GM19035 (cell line): ENCODE measurements around the gene GRIN3B.
"Not testable (repeated sequence)": the region's sequence is repeated elsewhere in the genome, so short reads cannot be mapped to it uniquely, and the experiment has no call there.

Experiments
- ATAC-seq: cut with Tn5 transposase; IDR thresholded peaks from one replicate; pipeline ENCODE4 v1.9.1; 2021; ENCODE audit not compliant: unreplicated experiment

GRIN3B gene, protein sequence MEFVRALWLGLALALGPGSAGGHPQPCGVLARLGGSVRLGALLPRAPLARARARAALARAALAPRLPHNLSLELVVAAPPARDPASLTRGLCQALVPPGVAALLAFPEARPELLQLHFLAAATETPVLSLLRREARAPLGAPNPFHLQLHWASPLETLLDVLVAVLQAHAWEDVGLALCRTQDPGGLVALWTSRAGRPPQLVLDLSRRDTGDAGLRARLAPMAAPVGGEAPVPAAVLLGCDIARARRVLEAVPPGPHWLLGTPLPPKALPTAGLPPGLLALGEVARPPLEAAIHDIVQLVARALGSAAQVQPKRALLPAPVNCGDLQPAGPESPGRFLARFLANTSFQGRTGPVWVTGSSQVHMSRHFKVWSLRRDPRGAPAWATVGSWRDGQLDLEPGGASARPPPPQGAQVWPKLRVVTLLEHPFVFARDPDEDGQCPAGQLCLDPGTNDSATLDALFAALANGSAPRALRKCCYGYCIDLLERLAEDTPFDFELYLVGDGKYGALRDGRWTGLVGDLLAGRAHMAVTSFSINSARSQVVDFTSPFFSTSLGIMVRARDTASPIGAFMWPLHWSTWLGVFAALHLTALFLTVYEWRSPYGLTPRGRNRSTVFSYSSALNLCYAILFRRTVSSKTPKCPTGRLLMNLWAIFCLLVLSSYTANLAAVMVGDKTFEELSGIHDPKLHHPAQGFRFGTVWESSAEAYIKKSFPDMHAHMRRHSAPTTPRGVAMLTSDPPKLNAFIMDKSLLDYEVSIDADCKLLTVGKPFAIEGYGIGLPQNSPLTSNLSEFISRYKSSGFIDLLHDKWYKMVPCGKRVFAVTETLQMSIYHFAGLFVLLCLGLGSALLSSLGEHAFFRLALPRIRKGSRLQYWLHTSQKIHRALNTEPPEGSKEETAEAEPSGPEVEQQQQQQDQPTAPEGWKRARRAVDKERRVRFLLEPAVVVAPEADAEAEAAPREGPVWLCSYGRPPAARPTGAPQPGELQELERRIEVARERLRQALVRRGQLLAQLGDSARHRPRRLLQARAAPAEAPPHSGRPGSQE

DNA sequence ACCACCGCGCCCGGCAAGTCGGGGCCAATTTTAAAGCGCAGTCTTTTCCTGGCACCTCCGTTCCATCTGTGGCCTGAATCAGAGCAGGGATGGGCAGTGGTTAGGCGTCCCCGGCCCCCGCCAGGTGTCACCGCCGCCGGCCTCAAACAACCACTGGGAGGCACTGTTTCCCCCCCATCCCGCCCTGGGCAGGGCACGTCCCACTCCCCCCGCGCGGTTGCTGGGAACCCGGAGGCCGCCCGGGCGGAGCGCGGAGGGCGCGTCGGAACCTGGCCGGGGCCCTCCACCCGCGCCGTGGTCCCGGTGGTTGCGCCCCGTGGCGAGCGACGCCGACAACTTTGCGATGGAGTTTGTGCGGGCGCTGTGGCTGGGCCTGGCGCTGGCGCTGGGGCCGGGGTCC, at the start of gene GRIN3B:
Gene GRIN3B, plus strand, starts transcription at position 325 of the 400 bp plus-strand sequence. Its CDS starts 19 bp downstream, at position 344.
- no peak for ATAC-seq

DNA sequence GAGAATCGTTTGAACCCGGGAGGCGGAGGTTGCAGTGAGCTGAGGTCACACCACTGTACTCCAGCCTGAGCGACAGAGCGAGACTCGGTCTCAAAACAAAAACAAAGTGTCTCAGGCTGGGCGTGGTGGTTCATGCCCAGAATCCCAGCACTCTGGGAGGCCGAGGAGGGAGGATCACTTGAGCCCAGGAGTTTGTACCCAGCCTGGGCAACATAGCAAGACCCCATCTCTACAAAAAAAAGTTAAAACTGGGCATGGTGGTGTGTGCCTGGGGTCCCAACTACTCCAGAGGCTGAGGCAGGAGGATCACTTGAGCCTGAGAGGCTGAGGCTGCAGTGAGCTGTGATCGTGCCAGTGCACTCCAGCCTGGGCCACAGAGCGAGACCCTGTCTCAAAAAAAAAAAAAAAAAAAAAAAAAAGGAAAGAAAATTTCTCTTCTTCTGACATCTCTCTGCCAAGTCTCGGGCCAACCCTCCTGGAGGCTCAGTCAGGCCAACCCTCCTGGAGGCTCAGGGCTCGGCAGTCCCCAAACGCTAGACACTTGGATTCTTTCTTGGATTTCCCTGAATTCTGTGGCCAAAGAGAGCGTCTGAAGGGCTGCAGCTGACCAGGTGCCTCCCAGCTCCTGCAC, 48.1 kb upstream of the GRIN3B start:
- ATAC-seq: no peak

DNA sequence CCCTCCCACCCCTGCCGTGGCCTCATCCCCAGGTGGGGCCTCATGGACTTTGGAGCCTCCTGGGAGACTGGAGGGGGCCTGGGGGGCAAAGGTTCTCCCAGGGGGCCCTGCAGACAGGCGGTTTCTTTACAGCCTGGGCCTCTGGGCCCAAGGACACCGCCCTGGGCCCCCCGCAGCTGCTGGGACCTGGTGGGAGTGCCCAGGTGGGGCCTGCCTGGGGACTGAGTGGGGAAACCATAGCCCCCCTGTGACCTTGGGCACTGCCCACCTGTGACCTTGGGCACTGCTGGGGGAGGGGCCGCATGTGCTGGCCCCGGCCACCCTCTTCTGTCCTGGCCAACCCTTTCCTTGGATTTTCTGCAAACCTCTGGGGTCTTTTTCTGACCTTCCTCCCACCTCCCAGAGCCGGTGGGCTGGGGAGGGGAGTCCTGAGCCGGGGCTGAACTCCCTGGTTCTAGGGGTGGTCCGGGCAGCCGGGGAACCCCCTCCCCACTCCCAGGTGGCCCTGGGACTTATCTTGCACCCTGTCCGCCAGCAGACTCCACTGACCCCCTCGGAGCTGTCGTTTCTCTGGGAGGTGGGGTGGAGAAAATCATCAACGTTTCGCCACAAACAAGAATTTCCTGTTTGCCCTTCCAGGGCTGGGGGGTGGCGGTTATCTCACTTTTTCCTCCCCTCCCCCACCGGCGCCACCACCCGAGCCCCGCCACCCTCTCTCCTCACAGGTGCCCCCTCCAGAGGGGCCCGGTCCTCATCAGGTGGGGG, 47.4 kb upstream of the GRIN3B start:
- no peak for ATAC-seq

DNA sequence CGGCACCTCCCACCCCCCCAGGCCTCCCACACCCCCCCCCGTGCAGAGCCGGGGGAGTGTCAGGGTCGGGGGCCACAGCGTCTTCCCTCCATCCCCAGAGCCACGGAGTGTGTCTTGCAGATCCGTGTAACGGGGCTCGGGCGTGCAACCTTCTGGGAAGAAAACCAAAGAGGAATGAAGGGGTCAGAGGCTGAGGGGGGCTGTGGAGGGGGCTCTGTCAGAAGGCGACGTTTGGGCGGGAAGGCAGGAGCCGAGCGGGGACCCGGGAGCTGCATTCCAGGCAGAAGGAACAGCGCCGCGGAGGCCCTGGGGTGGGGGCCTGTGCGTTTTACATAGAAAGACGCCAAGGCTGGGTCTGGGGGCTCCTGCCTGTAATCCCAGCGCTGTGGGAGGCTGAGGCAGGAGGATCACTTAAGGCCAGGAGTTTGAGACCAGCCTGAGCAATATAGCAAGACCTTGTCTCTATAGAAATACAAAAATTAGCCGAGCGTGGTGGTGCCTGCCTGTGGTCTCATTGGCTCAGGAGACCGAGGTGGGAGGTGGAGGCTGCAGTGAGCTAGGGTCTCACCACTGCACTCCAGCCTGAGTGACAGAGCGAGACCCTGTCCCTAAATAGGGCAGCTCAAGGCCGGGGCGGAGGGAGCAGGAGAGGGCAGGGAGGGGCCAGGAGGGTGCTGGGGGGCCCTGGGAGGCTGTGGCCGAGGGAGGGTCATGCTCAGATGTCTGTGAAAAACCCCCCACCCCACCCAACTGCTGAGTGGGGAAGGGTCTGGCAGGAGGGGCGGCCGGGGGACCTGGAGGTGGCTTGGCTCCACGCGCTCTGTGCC, 46.6 kb upstream of the GRIN3B start:
- ATAC-seq: no peak

DNA sequence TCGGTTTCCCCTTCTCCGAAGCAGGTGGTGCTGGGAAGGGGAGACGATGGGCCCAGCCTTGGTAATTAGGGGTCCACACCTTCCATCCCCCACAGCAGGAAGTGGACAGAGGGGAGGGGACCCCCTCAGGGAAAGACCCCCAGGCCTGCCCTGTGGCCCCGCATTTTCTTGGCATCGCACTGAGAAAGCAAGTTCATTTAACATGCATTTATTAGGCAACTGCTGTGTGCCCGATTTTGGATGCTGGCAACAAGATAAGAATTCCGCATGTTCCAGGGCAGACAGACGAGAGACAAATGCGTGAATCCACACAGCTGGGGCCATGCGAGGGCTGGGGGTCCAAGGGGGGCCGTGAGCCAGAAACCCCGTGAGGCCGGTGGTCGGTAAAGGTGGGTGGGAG, 45.9 kb upstream of the GRIN3B start:
- no peak for ATAC-seq

DNA sequence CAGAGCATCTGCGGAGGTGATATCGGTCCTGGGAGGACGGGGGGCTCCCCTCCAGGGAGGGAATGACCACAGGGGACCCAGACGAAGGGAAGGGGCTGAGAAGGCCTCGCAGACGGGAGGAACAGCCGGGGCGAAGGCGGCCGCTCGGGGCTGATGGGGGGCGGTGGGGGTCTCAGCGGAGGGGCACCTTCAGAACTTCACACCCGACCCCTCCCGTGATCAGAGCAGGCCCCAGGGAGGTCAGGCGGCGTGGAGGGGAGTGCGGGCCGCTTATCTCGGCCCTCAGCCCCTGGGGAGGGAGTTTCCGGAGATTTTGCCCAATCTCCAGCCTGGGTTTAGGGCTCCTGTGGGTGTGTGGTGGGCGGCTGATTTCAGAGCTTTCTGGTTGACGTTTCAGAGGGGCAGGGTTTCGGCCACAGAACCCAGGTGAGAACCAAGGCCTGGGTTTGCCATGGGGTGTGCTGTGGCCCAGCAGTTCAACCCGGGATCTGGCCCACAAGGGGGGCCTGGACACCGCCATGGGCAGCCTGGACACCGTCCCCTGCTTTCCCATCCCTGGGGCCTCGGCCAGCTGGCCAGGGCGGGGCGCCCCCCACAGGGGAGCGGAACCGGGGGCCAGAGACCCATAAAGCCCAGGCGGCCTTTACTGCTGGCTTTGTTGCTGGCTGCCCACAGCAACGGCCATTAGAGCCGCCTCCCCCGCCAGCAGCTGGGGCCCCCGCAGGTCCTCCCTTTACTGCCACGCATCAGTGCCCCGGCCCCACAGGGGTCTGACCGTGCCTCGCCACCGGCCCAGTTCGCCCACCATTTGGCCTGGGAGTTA, 45.3 kb upstream of the GRIN3B start:
- ATAC-seq: peak; percentile 53

DNA sequence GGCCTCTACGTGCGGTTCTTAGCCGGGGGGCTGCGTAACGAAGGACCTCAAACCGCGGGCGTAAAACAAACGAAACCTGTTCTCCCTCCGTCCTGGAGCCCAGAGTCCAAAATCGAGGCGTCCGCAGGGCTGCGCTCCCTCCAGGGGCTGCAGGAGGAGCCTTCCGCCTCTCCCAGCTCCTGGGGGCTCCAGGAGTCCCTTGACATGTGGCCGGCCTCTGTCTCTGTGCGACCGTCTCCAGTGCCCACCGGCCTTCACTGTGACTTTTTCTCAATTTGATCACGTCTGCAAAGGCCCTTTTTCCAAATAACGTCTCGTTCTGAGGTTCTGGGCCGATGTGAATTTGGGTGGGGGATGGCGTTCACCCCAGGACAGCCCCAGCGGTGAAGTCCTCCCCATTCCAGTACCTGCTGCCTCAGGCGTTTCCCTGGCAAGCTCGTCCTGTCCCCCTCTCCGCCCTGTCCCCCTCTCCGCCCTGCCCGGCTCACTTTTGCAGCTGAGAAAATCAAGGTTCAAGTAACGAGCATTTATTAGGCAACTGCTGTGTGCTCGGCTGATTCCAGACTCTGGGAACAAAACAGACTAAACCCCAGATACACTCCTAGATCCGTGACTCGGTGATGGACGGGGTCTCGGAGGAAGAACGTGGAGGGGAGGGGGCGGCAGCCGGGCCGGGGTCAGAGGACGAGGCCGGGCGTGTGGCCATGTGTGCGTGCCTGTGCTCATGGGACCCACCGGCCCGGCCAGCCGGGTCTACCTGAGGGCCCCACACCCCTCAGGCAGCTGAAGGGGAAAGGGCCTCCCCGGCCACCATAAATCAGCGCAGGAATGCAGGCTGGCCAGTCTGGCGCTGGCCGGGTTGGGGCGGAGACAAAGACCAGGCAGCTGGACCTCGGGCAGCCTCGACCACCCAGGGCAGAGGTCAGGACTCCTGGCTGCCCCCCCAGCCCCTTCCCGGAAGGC, 44.1 kb upstream of the GRIN3B start:
- no peak for ATAC-seq

DNA sequence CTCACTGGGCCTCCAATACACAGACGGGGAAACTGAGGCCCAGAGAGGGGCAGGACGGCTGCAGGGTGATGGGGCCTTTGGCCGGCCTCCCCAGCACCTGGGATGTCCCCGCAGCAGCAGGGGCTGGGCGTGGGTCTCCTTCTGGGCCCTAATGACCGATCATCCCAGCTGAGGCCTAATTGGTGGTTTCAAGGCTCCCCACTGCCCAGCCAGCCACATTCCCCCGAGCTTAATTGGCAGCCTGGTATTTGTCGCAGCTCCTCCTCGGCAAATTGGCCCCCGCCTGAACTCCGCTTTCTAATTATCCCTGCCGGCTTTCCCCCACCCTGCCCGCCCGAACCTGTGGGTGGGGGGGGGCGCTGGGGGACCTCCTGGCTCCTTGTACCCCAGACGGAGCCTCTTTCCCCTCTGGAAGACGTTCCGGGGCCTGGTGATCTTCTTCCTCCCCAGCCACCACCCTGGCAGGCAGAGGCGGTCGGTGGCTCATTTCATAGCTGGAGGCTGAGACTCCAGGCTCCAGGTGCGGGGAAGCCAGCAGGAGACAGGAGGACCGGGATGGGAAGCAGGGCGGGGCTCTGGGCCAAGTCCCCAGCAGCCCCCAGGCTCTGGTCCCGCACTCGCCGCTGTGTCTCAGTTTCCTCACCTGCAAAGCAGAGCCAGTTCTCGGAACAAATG, 43.3 kb upstream of the GRIN3B start:
- no peak for ATAC-seq

DNA sequence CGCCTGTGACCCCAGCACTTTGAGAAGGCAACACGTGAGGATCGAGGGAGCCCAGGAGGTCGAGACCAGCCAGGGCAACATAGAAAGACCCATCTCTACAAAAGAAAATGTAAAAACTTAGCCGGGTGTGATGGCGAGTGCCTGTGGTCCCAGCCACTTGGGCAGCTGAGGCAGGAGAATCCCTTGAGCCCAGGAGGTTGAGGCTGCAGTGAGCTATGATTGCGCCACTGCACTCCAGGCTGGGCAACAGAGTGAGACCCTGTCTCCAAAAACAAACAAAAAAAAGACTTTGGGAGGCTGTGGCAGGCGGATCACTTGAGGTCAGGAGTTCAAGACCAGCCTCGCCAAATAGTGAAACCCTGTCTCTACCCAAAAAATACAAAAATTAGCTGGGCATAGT, 42.6 kb upstream of the GRIN3B start:
- ATAC-seq: not testable (repeated sequence)

DNA sequence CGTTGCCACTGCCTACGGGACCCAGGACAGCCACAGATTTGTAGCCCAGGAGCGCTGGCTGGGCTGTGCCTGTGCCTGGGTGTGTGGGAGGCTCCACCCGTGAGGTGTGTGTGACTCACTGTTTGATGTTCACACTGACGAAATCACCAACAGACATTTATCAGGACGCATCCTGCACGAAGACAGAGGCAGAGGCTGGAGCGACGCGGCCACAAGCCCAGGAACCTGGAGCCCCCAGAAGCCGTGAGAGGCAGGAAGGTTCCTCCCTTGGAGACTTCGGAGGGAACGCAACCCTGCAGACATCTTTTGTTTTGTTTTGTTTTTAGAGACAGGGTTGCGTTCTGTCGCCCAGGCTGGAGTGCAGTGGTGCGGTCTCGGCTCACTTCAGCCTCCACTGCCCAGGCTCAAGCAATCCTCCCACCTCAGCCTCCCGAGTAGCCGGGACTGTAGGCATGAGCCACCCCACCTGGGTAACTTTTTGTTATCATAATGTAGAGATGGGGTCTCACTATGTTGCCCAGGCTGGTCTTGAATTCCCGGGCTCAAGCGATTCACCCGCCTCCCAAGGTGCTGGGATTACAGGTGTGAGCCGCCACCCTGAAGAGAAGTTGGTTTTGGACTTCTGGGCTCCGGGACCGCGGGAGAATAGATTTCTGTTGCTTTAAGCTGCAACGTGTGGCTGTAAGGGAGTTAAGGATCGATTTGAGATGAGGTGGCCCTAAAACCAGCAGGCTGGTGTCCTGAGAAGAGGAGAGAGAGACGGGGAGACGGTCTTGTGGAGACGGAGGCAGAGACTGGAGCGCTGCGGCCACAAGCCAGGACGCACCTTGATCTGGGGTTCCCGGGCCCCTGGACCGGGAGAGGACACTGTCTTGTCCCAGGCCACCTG, 41.0 kb upstream of the GRIN3B start:
- ATAC-seq: no peak

DNA sequence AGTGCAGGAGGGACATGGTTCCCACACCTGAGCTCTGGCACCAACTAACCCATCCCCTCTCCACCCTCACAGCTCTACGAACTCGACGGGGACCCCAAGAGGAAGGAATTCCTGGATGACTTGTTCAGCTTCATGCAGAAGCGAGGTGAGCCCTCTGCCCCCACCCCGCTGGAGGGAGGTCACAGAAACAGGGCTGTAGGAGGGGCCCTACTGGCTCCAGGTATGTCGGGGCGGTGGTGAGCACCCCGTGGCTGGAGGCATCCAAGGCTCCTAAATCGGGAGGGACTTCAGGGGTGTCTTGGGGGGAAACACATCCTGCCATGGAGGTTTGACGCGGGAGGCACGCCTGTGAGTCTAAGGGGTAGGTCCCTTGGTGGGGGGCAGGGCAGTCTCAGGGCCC, 40.2 kb upstream of the GRIN3B start:
- ATAC-seq: no peak

DNA sequence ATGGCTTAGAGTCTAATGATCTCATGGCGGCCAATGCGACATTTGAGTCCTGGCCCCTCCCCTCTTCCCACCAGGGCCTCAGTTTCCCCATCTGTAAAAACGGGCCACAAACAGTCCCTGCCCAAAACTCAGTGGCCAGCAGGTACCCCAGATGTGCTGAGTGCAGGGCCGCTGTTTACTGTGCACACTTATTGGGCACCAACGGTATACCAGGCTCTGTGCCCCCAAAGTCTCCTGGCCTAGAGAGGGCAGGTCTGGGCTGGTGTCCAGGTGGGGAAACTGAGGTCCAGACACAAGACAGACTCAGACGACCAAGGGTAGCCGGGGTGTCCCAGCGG, 39.6 kb upstream of the GRIN3B start:
- ATAC-seq: no peak

DNA sequence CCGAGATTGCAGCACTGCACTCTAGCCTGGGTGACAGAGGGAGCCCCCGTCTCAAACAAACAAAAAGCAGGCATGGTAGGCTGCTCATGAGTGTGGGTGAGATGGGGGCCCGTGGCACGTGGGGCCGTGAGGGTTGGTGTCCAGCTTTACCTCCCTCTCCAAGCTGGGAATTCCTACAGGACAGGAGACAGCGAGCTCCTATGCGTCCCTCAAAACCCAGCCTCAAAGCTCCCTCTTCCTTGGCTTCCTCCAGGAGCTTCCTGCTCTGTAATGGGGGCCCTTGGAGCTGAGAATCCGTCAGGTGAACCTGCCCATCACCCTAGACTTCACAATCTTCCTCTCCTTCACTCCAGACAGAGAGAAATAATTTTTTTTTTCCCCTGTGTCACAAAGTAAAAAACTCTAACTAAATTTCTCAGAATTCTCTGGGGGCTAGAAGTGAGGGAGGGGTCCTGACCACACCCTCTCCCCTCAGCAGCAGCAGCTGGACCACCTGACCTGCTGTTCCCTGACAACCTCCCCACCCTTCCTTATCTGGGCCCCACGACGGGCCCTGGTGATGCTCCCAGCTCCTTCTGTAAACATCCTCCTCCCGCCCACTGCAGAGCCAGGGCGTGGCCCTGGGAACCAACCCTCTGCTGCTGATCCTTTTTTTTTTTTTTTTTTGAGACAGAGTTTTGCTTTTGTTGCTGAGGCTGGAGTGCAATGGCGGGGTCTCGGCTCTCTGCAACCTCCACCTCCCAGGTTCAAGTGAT, 38.2 kb upstream of the GRIN3B start:
- ATAC-seq: no peak

DNA sequence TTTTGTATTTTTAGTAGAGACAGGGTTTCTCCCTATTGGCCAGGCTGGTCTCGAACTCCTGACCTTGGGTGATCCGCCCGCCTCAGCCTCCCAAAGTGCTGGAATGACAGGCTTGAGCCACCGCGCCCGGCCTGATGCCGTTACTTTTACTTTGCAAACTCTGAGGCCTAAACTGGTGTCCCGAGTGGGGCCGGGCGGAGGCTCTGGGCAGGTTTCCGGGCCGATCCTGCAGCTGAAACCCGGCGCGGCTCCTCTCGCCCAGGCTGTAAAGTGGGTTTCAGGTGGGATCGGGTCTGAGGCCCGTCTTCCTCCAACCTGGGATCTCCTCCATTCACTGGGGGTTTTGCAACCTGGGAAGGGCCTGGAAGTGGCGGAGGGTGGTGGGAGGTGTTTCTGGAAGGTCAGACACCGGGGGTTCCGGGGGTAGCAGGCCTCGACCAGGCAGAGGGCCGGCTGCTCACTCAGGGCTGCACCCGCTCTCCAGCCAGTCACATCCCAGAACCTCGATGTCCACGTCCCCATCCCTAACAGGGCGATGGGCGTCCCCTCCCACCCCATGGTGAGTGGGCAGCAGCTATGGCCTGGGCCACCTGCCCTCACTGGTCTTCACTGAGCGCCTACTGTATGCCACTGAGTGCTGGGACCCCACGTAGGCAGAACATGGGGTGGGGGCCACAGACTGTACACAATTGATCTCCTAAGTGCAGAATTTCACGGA, 37.4 kb upstream of the GRIN3B start:
- ATAC-seq: no peak

DNA sequence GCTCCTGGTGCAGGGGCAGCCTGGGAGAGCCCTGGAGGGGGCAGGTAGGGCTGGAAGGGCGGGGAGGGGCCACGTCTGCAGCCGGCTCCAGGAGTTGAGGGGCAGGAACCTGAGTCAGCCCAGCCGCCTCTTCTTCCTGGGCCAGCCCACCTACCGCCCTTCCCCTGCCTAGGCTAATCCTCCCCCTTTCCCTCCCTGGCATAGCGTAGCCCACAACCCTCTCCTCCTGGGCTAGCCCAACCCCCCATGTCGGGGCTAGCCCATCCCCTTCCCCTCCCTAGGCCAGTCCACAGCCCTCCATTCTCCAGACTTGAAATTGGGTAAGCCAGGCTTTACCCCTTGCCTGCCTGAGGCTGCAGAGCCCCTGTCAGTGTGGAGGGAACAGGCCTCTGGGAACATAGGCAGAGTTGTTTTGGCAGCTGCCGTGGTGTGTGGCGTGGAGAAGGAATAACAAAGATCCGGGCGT, 36.7 kb upstream of the GRIN3B start:
- ATAC-seq: no peak
